Neural cell (in vitro differentiated cells): ENCODE results near the gene EIF5. TPM values are rescaled to one million over a fixed set of nuclear protein-coding genes. Genes with fewer than 3 reads are reported as not detected.

ENCODE experiments used
- H2AFZ ChIP-seq: fragments of 200-600, 300-800 bp; sonication (generic), shearing (Covaris generic); 2 replicates; pipeline ENCODE4 v1.6.0; 2014; ENCODE audit warnings: low read depth, mild to moderate bottlenecking, antibody characterized with exemption, low read length, moderate library complexity
- H3F3A ChIP-seq: fragments of 200-600 bp; shearing (Covaris generic); 2 replicates; pipeline ENCODE4 v1.6.1; 2016; ENCODE audit warnings: mild to moderate bottlenecking, moderate library complexity, mixed read lengths, antibody characterized with exemption, low read length; ENCODE audit not compliant: insufficient read depth, poor library complexity, severe bottlenecking
- H3K27ac ChIP-seq: fragments of 200-600, 300-800 bp; sonication (generic), shearing (Covaris generic); 2 replicates; pipeline ENCODE4 v1.5.1; 2014; ENCODE audit warnings: mild to moderate bottlenecking, low read length, moderate library complexity
- H3K27me3 ChIP-seq: fragments of 300-800, 200-600 bp; sonication (generic), shearing (Covaris generic); 2 replicates; pipeline ENCODE4 v1.6.0; 2014; ENCODE audit warnings: mild to moderate bottlenecking, low read depth, low read length, moderate library complexity; ENCODE audit not compliant: insufficient read depth
- H3K36me3 ChIP-seq: fragments of 300-800, 200-600 bp; sonication (generic), shearing (Covaris generic); 2 replicates; pipeline ENCODE4 v1.5.1; 2014; ENCODE audit warnings: mild to moderate bottlenecking, antibody characterized with exemption, low read length, moderate library complexity; ENCODE audit not compliant: insufficient read depth
- H3K4me2 ChIP-seq: fragments of 300-800, 200-600 bp; sonication (generic), shearing (Covaris generic); 2 replicates; pipeline ENCODE4 v1.6.0; 2014; ENCODE audit warnings: mild to moderate bottlenecking, low read length
- H3K4me3 ChIP-seq: fragments of 300-800, 200-600 bp; sonication (generic), shearing (Covaris generic); 2 replicates; pipeline ENCODE4 v1.5.1; 2014; ENCODE audit warnings: mild to moderate bottlenecking, low read length, moderate library complexity
- H3K79me2 ChIP-seq: fragments of 200-600 bp; shearing (Covaris generic); replicated peaks from 2 replicates; pipeline ENCODE4 v1.6.0; 2014; ENCODE audit warnings: mild to moderate bottlenecking, low read length, moderate library complexity; ENCODE audit not compliant: insufficient read depth
- H3K9ac ChIP-seq: fragments of 300-800, 200-600 bp; sonication (generic), shearing (Covaris generic); 2 replicates; pipeline ENCODE4 v1.6.1; 2016; ENCODE audit warnings: mild to moderate bottlenecking, low read length, mixed read lengths
- H3K9me2 ChIP-seq: fragments of 200-600 bp; shearing (Covaris generic); 2 replicates; pipeline ENCODE4 v1.6.1; 2016; ENCODE audit warnings: mild to moderate bottlenecking, low read length, mixed read lengths; ENCODE audit not compliant: insufficient read depth
- H3K9me3 ChIP-seq: fragments of 200-600, 300-800 bp; sonication (generic), shearing (Covaris generic); 2 replicates; pipeline ENCODE4 v1.6.1; 2016; ENCODE audit warnings: mild to moderate bottlenecking, mixed run types, low read length, moderate library complexity, mixed read lengths
- H4K20me1 ChIP-seq: fragments of 200-600 bp; shearing (Covaris generic); 2 replicates; pipeline ENCODE4 v1.6.1; 2016; ENCODE audit warnings: mild to moderate bottlenecking, mixed run types; ENCODE audit not compliant: insufficient read depth
- EP300 ChIP-seq: fragments of 450-650 bp; conservative IDR thresholded peaks from 2 replicates; pipeline ENCODE4 v1.6.1; 2014; ENCODE audit warnings: antibody characterized with exemption, mild to moderate bottlenecking, moderate library complexity; ENCODE audit not compliant: poor library complexity, severe bottlenecking
- POLR2AphosphoS5 ChIP-seq: IDR thresholded peaks from 2 replicates; pipeline ENCODE4 v1.6.1; 2012
- RAD21 ChIP-seq: fragments of 450-650 bp; conservative IDR thresholded peaks from 2 replicates; pipeline ENCODE4 v1.6.1; 2014; ENCODE audit warnings: antibody characterized with exemption, mild to moderate bottlenecking, moderate library complexity
- REST ChIP-seq: IDR thresholded peaks from 2 replicates; pipeline ENCODE4 v1.6.1; 2012; ENCODE audit warnings: borderline replicate concordance
- SMC3 ChIP-seq: fragments of 450-650 bp; conservative IDR thresholded peaks from 2 replicates; pipeline ENCODE4 v1.6.1; 2014; ENCODE audit warnings: antibody characterized with exemption, mild to moderate bottlenecking, moderate library complexity; ENCODE audit not compliant: poor library complexity
- TAF1 ChIP-seq: IDR thresholded peaks from 2 replicates; pipeline ENCODE4 v1.6.1; 2012; ENCODE audit warnings: low read depth
- polyA plus RNA-seq: library from polyadenylated mRNA; depleted of rRNA; stranded (reverse); fragments of >200 nt; gene quantifications from 2 replicates; pipeline ENCODE4 v1.2.3, GENCODE V29; 2014

The EIF5 gene
- polyA plus RNA-seq, 1 donor from 2014 or later = 188 TPM

- Histone ChIP-seq H3K27me3 (no peaks in the 10 kb centered on the region), H3K9ac (peak overlapping the region; percentile 98), H3K79me2 (peaks cover 51% of the 10 kb centered on the region), H3K27ac (peak overlapping the region; percentile 96), H2AFZ (peak overlapping the region; percentile 21), H3K9me3 (no peaks in the 10 kb centered on the region), H4K20me1 (peaks cover 7% of the 10 kb centered on the region), H3K4me3 (peak overlapping the region; percentile 100), H3K9me2 (no peaks in the 10 kb centered on the region), H3K36me3 (no peaks in the 10 kb centered on the region), H3K4me2 (peak overlapping the region; percentile 90), H3F3A (no peaks in the 10 kb centered on the region)
- TF ChIP-seq EP300 = no peak
- peak; percentile 35 for TF ChIP-seq POLR2AphosphoS5
- peak; percentile 23 for TF ChIP-seq REST
- no peak for TF ChIP-seq TAF1
- TF ChIP-seq RAD21 = no peak
Observed at GRCh38 chr14:103385929-103386712, 52.1 kb downstream of the EIF5 start.

DNA sequence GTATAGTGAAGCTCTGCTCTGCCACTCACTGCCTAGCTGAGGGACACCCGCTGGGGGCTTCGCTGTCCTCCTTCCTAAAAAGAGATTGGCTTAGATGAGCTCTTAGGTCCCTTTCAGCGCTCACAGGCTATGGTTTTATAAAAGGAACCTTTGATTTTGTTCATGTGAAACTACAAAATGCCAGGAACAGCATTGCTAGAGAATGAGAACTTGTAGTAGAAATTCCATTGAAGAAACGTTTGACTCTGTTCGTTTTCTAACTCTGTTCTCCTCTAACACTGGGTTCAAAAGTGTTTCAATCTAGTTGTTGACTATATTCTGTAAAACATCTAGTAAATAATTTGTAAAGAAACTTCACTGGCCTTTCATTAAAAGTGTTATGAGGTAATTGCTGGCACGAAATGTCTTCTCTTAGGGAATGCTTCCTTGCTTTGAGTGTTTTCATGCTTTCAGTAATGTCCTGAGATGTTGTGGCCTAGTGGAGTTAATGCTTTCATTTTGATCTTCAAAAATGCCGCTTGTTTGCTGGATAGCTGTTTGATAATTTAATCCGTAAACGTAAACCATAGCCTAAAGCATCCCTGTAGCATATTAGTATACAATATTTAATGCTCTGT lies 52.8 kb downstream of the EIF5 start:
- Histone ChIP-seq H3K9me2 (no peaks in the 10 kb centered on the region), H3F3A (no peaks in the 10 kb centered on the region), H3K79me2 (peaks cover 57% of the 10 kb centered on the region), H3K4me3 (peak overlapping the region; percentile 100), H3K4me2 (peak overlapping the region; percentile 90), H4K20me1 (peaks cover 7% of the 10 kb centered on the region), H3K9me3 (no peaks in the 10 kb centered on the region), H3K27ac (peak overlapping the region; percentile 96), H2AFZ (no peak overlapping the region), H3K27me3 (no peaks in the 10 kb centered on the region), H3K36me3 (no peaks in the 10 kb centered on the region), H3K9ac (peak overlapping the region; percentile 98)
- TF ChIP-seq SMC3 (no peak), POLR2AphosphoS5 (no peak), TAF1 (no peak), REST (no peak)
